OCI-LY1 (cell line): ENCODE measurements around the gene PDLIM3.

Experiments used
- H2AFZ ChIP-seq: fragments of 200-600 bp; sonication (generic), shearing (Covaris generic); 2 replicates; pipeline ENCODE4 v1.6.0; 2014; ENCODE audit warnings: antibody characterized with exemption, mild to moderate bottlenecking, low read length
- H3F3A ChIP-seq: fragments of 200-600 bp; sonication (generic), shearing (Covaris generic); 2 replicates; pipeline ENCODE4 v1.6.0; 2014; ENCODE audit warnings: mild to moderate bottlenecking, antibody characterized with exemption, low read length, moderate library complexity; ENCODE audit not compliant: insufficient read depth
- H3K27ac ChIP-seq: fragments of 200-600 bp; sonication (generic); 2 replicates; pipeline ENCODE4 v1.5.1; 2014; ENCODE audit warnings: low read length, mixed run types, mild to moderate bottlenecking, low read depth; ENCODE audit not compliant: poor library complexity, severe bottlenecking
- H3K27me3 ChIP-seq: fragments of 200-600 bp; sonication (generic); 2 replicates; pipeline ENCODE4 v1.6.0; 2014; ENCODE audit warnings: antibody characterized with exemption, mild to moderate bottlenecking, low read length, moderate library complexity; ENCODE audit not compliant: insufficient read depth
- H3K36me3 ChIP-seq: fragments of 200-600 bp; sonication (generic); 2 replicates; pipeline ENCODE4 v1.6.1; 2014; ENCODE audit warnings: mild to moderate bottlenecking, antibody characterized with exemption, low read length, moderate library complexity, mixed read lengths; ENCODE audit not compliant: insufficient read depth
- H3K4me1 ChIP-seq: fragments of 200-600 bp; sonication (generic); 2 replicates; pipeline ENCODE4 v1.5.1; 2014; ENCODE audit warnings: mild to moderate bottlenecking, low read length, moderate library complexity; ENCODE audit not compliant: insufficient read depth, severe bottlenecking
- H3K4me2 ChIP-seq: fragments of 200-600 bp; sonication (generic), shearing (Covaris generic); 2 replicates; pipeline ENCODE4 v1.6.1; 2014; ENCODE audit warnings: low read length
- H3K4me3 ChIP-seq: fragments of 200-600 bp; sonication (generic); 2 replicates; pipeline ENCODE4 v1.5.1; 2014; ENCODE audit warnings: low read length, low read depth, mild to moderate bottlenecking, mixed read lengths; ENCODE audit not compliant: poor library complexity, severe bottlenecking
- H3K79me2 ChIP-seq: fragments of 200-600 bp; shearing (Covaris generic); 2 replicates; pipeline ENCODE4 v1.6.1; 2016; ENCODE audit warnings: mixed run types, low read length, mixed read lengths; ENCODE audit not compliant: insufficient read depth
- H3K9ac ChIP-seq: fragments of 200-600 bp; sonication (generic), shearing (Covaris generic); 2 replicates; pipeline ENCODE4 v1.6.1; 2014; ENCODE audit warnings: mild to moderate bottlenecking, low read length, mixed read lengths
- H3K9me2 ChIP-seq: fragments of 200-600 bp; sonication (generic), shearing (Covaris generic); 2 replicates; pipeline ENCODE4 v1.6.1; 2014; ENCODE audit warnings: low read depth, mild to moderate bottlenecking, low read length, mixed read lengths
- H3K9me3 ChIP-seq: fragments of 200-600 bp; shearing (Covaris generic); 2 replicates; pipeline ENCODE4 v1.6.1; 2014; ENCODE audit warnings: low read length, mixed read lengths
- H4K20me1 ChIP-seq: fragments of 200-600 bp; sonication (generic), shearing (Covaris generic); 2 replicates; pipeline ENCODE4 v1.6.0; 2016; ENCODE audit warnings: mild to moderate bottlenecking, low read length; ENCODE audit not compliant: insufficient read depth
- CTCF ChIP-seq: fragments of 200-600 bp; sonication (generic), shearing (Covaris generic); IDR thresholded peaks from 2 replicates; pipeline ENCODE4 v1.5.1; 2017; ENCODE audit warnings: mild to moderate bottlenecking, antibody characterized with exemption, low read length, moderate library complexity, mixed read lengths
- EZH2 ChIP-seq: fragments of 200-600 bp; sonication (generic), shearing (Covaris generic); IDR thresholded peaks from 2 replicates; pipeline ENCODE4 v1.8.0; 2017; ENCODE audit warnings: borderline replicate concordance, mixed run types, mild to moderate bottlenecking, antibody characterized with exemption, low read length, moderate library complexity, mixed read lengths

PDLIM3 gene

GRCh38 chr4:185576314-185576961, 41.1 kb upstream of the PDLIM3 start:
- Histone ChIP-seq H3K9me2 (no peaks in the 10 kb centered on the region), H3K9ac (no peak overlapping the region), H3F3A (no peaks in the 10 kb centered on the region), H3K79me2 (no peaks in the 10 kb centered on the region), H3K4me2 (no peak overlapping the region), H2AFZ (no peak overlapping the region), H3K36me3 (no peaks in the 10 kb centered on the region), H3K9me3 (no peaks in the 10 kb centered on the region), H3K27me3 (no peaks in the 10 kb centered on the region), H4K20me1 (no peaks in the 10 kb centered on the region), H3K27ac (no peak overlapping the region), H3K4me1 (no peaks in the 10 kb centered on the region), H3K4me3 (no peak overlapping the region)
- no peak for TF ChIP-seq EZH2
- TF ChIP-seq CTCF, result no peak

- Histone ChIP-seq H3K79me2 (no peaks in the 10 kb centered on the region), H3K9ac (no peak overlapping the region), H4K20me1 (no peaks in the 10 kb centered on the region), H3K27ac (no peak overlapping the region), H3K36me3 (no peaks in the 10 kb centered on the region), H2AFZ (no peak overlapping the region), H3K4me1 (no peaks in the 10 kb centered on the region), H3K27me3 (no peaks in the 10 kb centered on the region), H3K4me2 (no peak overlapping the region), H3K4me3 (no peak overlapping the region), H3F3A (no peaks in the 10 kb centered on the region), H3K9me2 (no peaks in the 10 kb centered on the region), H3K9me3 (no peaks in the 10 kb centered on the region)
- TF ChIP-seq CTCF (no peak), EZH2 (no peak)
Observed at GRCh38 chr4:185573651-185574199, 38.4 kb upstream of the PDLIM3 start.

GRCh38 chr4:185570727-185571126, 35.4 kb upstream of the PDLIM3 start:
- H3K4me1 ChIP-seq, result no peaks in the 10 kb centered on the region
- no peak for TF ChIP-seq CTCF
- no peak for TF ChIP-seq EZH2
- H3K27me3 ChIP-seq, result no peaks in the 10 kb centered on the region
- H3K27ac ChIP-seq, result no peak overlapping the region
- no peaks in the 10 kb centered on the region for H3K9me2 ChIP-seq
- no peak overlapping the region for H2AFZ ChIP-seq
- H3K4me2 ChIP-seq, result no peak overlapping the region
- no peak overlapping the region for H3K9ac ChIP-seq
- H3F3A ChIP-seq, result no peaks in the 10 kb centered on the region
- H4K20me1 ChIP-seq, result no peaks in the 10 kb centered on the region
- no peaks in the 10 kb centered on the region for H3K79me2 ChIP-seq
- H3K9me3 ChIP-seq, result 0 out of 2 replicates have a peak, but pooled peaks cover 1% of the 10 kb centered on the region
- no peaks in the 10 kb centered on the region; the same call in 1 of the 2 replicates for H3K36me3 ChIP-seq
- H3K4me3 ChIP-seq, result no peak overlapping the region
